K562 (cell line): ENCODE measurements around the gene REEP2.

Experiments
- ATF3 ChIP-seq, 2 experiments: fragments of 450-650 bp in 1 of 2; sonication (generic) in 1 of 2; formaldehyde crosslinking in 1 of 2; IDR thresholded peaks in 1 of 2; conservative IDR thresholded peaks in 1 of 2; 2 replicates each; pipeline versions ENCODE4 v1.6.1 to v1.8.1; 2016 to 2023; ENCODE audit warnings: mild to moderate bottlenecking in 2 of 2, moderate library complexity in 2 of 2, inconsistent platforms in 1 of 2, missing genetic modification reagents in 1 of 2
- CBFA2T2 ChIP-seq: fragments of 450-650 bp; conservative IDR thresholded peaks from 2 replicates; pipeline ENCODE4 v1.6.1; 2017; ENCODE audit warnings: mild to moderate bottlenecking
- CHD2 ChIP-seq: IDR thresholded peaks from 2 replicates; pipeline ENCODE4 v1.6.1; 2011; ENCODE audit warnings: low read depth, low read length
- CTCF ChIP-seq, 3 experiments: IDR thresholded peaks in 2 of 3; conservative IDR thresholded peaks in 1 of 3; 2 replicates each; pipeline ENCODE4 v1.5.1; 2011 to 2012; ENCODE audit warnings: low read length in 3 of 3, mild to moderate bottlenecking in 3 of 3, control low read depth in 2 of 3, improper control_type of control experiment in 1 of 3, inconsistent platforms in 1 of 3, low read depth in 1 of 3, mixed read lengths in 1 of 3, moderate library complexity in 1 of 3; ENCODE audit not compliant: insufficient read depth in 2 of 3
- POLR2A ChIP-seq: fragments of 450-650 bp; conservative IDR thresholded peaks from 2 replicates; pipeline ENCODE4 v1.6.1; 2016
- SMARCA4 ChIP-seq: fragments of 450-650 bp; IDR thresholded peaks from 2 replicates; pipeline ENCODE4 v1.6.1; 2016
- SP1 ChIP-seq: sonication (generic); formaldehyde crosslinking; IDR thresholded peaks from 2 replicates; pipeline ENCODE4 v1.8.1; 2022; ENCODE audit warnings: mild to moderate bottlenecking, missing genetic modification reagents
- ZNF830 ChIP-seq: fragments of 250-450 bp; sonication (Bioruptor Pico); IDR thresholded peaks from 2 replicates; pipeline ENCODE4 v1.5.0; 2021; ENCODE audit warnings: mild to moderate bottlenecking

GRCh38 chr5:138457531-138458275 lies 18.8 kb downstream of the REEP2 start:
- no peak for TF ChIP-seq SMARCA4
- TF ChIP-seq ATF3 (IDR thresholded peaks at IDR 0.05): no peak
- no peak for TF ChIP-seq ATF3 (CRISPR knock-in tag; conservative IDR thresholded peaks at IDR 0.05)
- TF ChIP-seq CHD2: no peak
- no peak for TF ChIP-seq SP1
- no peak for TF ChIP-seq CTCF (IDR thresholded peaks at IDR 0.05 in 2 of 3, conservative IDR thresholded peaks at IDR 0.05 in 1 of 3; ENCODE audit: insufficient read depth in 2 of 3, low read depth in 1 of 3, low read length in 3 of 3)
- no peak for TF ChIP-seq ZNF830 (CRISPR knock-in tag)
- TF ChIP-seq CBFA2T2: no peak
- TF ChIP-seq POLR2A: no peak
